ENCODE data around the gene NADSYN1.

The NADSYN1 gene

DNA sequence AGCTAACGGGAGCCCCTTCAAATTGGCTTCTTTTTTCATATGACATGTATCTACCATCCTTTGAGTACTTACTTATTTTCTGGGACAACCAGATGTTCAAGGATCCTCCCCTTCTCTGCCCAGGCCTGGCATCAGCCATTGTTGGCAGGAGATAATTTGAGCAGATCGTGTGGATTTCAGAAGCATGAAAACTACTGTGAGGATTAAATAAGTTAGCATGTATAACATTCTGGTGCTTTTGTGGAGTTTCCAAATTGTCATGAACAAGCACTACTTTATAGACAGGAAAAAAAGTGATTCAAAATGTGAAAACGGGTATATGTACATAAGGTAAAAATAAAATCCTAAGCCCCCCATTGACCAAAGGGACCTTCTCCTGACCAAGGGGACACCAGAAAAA lies 2.1 kb upstream of the NADSYN1 start:
- DNase-seq: no peak

GRCh38 chr11:71451596-71452198 lies 1.3 kb upstream of the NADSYN1 start:
- peak in 4 of 58 donors; percentile 12 to 64 (median 34) for DNase-seq

- peak in 30 of 58 donors; percentile 16 to 64 (median 36) for DNase-seq
Observed at GRCh38 chr11:71452199-71453036, 585 bp upstream of the NADSYN1 start.

DNA sequence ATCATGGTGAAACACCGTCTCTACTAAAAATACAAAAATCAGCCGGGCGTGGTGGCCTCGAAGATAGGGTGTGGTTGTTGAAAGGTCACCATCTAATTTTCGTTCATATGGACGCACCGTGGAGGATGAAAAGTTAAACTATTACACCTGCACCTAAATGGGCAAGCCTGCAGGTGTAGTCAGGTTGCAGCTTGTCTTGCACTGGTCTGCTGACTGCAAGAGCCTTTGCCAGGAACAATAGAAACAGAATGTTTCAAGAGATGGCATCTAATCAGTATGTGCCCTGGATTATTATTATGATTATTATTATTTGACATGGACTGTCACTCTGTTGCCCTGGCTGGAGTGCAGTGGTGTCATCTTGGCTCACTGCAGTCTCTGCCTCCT lies 908 bp downstream of the NADSYN1 start:
- no peak for DNase-seq

DNA sequence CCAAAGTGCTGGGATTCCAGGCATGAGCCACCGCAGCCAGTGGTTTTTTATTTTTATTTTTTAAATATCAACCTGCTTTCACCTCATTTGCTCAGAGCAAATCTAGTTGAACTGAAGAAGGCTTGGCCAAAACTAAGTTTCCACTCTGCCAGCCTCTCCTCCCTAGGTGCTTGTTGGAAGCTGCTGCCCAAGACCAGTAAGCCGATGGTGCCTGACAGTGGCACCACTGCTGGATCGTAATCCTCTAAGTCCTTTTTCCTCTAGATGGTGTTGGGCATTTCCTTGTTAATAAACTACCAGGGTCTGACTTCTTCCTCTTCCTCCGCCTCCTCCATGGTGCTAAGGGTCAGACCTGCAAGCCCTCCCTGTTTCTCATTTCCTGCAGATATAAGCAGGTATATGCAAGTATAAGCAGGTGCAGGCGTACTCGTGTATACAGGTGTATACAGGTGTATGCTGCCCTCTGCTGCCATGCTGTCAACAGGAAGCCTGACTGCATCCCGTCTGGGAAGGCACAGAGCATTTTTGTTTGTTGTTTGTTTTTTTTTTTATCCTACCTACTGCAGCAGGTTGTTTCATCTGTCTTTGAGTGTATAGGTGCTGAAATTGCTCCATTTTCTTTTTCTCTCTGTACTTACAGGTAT lies 1.6 kb downstream of the NADSYN1 start:
- no peak for DNase-seq

- DNase-seq: no peak
Observed at GRCh38 chr11:71456294-71456693, 3.3 kb downstream of the NADSYN1 start.

DNA sequence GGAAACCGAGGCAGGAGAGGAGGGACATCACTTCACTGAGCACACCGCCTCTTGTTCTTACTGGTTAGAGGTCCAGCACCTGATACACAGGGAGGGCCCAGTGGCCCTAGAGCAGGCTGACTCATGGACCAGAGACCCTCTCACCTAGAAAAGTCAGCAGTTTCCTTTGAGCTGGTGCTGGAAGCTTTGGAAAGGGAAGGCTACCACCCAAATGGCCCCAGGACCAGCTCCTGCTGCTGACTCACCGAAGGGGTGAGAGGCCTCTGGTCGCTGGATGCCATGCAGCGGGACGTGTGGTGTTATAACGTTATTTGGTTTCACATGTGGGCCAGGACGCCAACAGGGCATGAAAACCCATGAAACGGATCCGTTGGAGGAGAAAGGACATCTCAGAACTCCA lies 3.8 kb downstream of the NADSYN1 start:
- DNase-seq: no peak

- no peak for DNase-seq
Observed at GRCh38 chr11:71458146-71459070, 5.4 kb downstream of the NADSYN1 start.

GRCh38 chr11:71459076-71459766 lies 6.2 kb downstream of the NADSYN1 start:
- DNase-seq: no peak

DNA sequence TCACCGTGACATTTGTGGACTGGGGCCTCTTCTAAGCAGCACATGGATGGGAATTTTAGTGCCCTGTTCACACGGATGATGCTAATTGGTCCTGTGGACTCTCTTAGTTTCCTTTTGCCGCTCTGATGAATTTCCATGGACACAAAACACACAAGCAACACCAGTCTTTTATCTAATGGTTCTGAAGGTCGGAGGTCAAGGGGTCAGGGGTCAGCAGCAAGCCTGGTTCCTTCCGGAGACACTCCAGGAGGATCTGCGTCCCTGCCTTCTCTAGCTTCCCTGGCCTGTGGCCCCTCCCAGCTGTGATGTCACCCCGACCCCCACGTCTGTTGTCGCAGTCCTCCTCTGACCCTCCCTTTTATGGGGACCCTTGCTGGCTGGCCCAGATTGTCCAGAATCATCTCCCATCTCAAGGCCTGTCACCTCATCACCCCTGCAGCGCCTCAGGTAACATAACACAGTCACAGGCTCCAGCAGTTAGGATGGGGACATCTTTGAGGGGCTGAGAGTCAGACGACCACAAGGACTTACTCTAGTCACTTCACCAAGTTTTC lies 6.8 kb downstream of the NADSYN1 start:
- DNase-seq: no peak

- DNase-seq: no peak
Observed at GRCh38 chr11:71461696-71462095, 8.7 kb downstream of the NADSYN1 start.

DNA sequence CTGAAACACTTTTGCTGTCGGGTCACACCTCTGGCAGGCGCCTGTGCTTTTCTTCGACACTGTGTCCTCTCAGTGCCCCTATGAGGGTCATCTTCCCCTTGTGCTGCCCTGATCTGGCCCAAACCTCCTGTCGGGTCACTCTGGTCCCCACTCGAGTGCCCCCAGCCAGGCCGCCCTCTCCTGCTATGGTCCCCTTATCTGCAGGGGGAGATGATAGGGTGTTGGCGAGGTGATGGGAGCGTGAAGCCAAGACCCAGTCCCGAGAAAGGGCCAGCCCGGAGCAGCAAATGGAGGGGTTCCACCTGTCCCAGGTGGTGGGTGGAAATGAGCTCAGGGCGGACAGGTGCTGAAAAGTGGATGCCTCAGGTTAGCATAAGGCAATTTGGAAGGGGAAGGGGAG lies 9.7 kb downstream of the NADSYN1 start:
- DNase-seq: no peak

DNA sequence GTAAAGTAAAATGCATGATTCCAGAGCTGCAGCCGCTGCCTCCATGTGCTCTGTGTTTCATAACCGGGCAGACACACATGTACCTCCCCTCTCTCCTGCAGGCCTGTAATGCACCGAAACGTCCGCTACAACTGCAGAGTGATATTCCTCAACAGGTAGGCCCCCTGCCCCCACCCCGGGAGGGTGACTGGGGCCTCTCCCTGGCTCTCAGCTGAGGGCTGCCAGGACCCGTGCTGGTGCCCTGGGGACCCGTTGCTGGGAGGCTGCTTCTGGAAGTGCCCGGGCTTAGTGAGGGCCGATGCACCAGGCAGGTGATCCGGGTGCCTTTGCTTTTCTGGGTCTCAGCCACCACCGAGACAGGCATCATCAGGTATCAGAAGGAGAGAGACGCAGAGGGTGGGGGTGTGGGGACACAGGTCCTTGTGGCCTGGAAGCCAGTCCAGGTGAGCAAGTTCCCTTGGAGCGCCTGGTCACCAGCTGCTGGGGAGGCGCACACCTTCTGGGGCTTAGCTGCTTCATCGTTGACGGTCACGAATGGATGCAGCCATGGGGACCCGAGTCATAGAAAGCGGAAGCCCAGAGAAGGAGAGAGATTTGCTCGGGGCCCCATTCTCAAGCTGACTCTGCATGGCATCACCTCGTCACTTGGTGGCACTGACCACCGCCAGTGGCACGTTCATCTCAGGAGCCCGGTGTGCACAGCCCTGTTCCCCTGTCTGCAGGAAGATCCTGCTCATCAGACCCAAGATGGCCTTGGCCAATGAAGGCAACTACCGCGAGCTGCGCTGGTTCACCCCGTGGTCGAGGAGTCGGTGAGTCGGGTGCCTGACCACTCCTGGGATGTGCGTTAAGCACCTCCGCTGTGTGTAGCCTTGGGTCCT lies 10.6 kb downstream of the NADSYN1 start:
- no peak for DNase-seq

GRCh38 chr11:71465054-71465453 lies 12.1 kb downstream of the NADSYN1 start:
- DNase-seq: peak in 8 of 58 donors; percentile 6 to 35 (median 14)

DNA sequence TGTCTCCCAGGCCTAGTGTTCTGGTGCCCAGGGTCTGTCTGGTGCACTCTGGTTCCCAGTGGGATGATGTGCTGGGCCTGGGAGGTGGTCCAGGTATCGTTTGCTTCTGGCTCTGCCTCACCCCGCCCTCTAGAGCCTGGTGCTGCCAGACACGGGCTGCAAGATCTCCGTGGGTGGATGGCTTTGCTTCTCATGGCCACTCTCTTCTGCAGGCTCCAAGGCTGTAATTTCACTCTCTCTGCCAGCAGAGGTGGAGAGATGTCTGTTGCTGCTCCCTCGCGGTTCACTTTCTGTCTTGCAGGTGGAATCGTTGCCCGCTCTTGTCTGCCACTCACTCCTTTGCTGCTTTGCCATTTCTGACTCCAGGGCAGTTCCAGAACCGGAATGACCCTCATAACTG lies 13.4 kb downstream of the NADSYN1 start:
- DNase-seq: peak in 5 of 58 donors; percentile 7 to 18 (median 10)

DNA sequence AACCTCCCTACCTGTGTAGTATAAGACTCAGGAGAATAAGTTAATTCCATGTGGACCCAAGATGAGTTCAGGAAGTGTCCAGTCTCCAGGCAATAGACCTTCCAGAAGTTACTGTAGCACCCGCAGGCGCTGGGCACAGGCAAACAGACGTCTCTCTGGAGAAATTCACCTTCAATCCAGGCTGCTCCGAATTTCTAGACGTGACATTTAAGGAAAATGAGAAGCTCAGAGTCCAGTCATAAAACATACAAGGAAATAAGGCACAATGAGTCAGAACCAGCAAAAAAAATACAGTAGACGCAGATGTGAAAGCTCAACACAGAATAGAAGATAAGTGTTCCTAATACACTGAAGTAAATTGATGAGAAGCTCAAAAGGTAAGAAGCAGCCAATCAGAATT lies 14.2 kb downstream of the NADSYN1 start:
- no peak for DNase-seq

GRCh38 chr11:71470946-71471345 lies 17.9 kb downstream of the NADSYN1 start:
- no peak for DNase-seq

GRCh38 chr11:71472357-71472885 lies 19.4 kb downstream of the NADSYN1 start:
- DNase-seq: no peak
